Endothelial cell of umbilical vein (primary cell): Measurements from ENCODE around the gene SLC24A1. TPM values are rescaled to one million over a fixed set of nuclear protein-coding genes. Genes with fewer than 3 reads are reported as not detected.

Experiments
- BruUV-seq: library from RNA; stranded (reverse); fragments of 400-500 nt; replicated peaks from 2 replicates; lab custom pipeline; 2021; lab: Mats Ljungman, UMichigan
- CTCF ChIA-PET: fragments of 300-600, 350-600 bp; sonication (Branson Sonifier 250); formaldehyde crosslinking; loops from one replicate; lab custom pipeline; 2021; ENCODE audit warnings: antibody characterized with exemption, inconsistent platforms; lab: Charles Lee
- POLR2A ChIA-PET: fragments of 300-600, 350-600 bp; sonication (Branson Sonifier 250); formaldehyde crosslinking; loops from one replicate; lab custom pipeline; 2021; ENCODE audit warnings: antibody characterized with exemption, inconsistent platforms; lab: Charles Lee
- DNase-seq: peaks from one replicate; pipeline ENCODE4 v3.0.0-alpha.2; 2011; ENCODE audit warnings: low read depth, low spot score
- FAIRE-seq: peaks from 2 replicates; lab custom pipeline; 2011; peaks lifted over from hg19 to GRCh38; lab: Jason Lieb, UNC
- H2AFZ ChIP-seq: 2 replicates; pipeline ENCODE4 v1.6.0; 2012; ENCODE audit warnings: low read depth, low read length, control low read depth, inconsistent platforms
- H3K27ac ChIP-seq: 2 replicates; pipeline ENCODE4 v1.5.1; 2011; ENCODE audit warnings: low read depth, mild to moderate bottlenecking, control low read depth, low read length, moderate library complexity; ENCODE audit not compliant: insufficient read depth
- H3K27me3 ChIP-seq, 2 experiments: 2 replicates each; pipeline versions ENCODE4 v1.6.0 to v1.6.1; 2011; ENCODE audit warnings: low read length in 2 of 2, mixed read lengths in 1 of 2; ENCODE audit not compliant: control insufficient read depth in 2 of 2, insufficient read depth in 2 of 2
- H3K36me3 ChIP-seq, 2 experiments: 2 replicates in 1 of 2; 3 replicates in 1 of 2; pipeline ENCODE4 v1.5.1; 2011; ENCODE audit warnings: low read length in 2 of 2, mild to moderate bottlenecking in 1 of 2, moderate library complexity in 1 of 2; ENCODE audit not compliant: control insufficient read depth in 2 of 2, insufficient read depth in 2 of 2; ENCODE audit errors: extremely low read depth in 1 of 2
- H3K4me1 ChIP-seq: 3 replicates; pipeline ENCODE4 v1.5.1; 2011; ENCODE audit warnings: mild to moderate bottlenecking, low read length; ENCODE audit not compliant: control insufficient read depth, insufficient read depth; ENCODE audit errors: extremely low read depth
- H3K4me2 ChIP-seq: 2 replicates; pipeline ENCODE4 v1.6.1; 2011; ENCODE audit warnings: low read length, control low read depth, mixed read lengths; ENCODE audit not compliant: insufficient read depth
- H3K4me3 ChIP-seq, 3 experiments: fragments of 200-600 bp in 1 of 3; sonication (generic), shearing (Covaris generic) in 1 of 3; replicated peaks in 1 of 3; 2 replicates each; pipeline ENCODE4 v1.5.1; 2011 to 2016; ENCODE audit warnings: control low read depth in 3 of 3, low read length in 3 of 3, mild to moderate bottlenecking in 2 of 3, inconsistent platforms in 1 of 3, low read depth in 1 of 3, moderate library complexity in 1 of 3; ENCODE audit not compliant: insufficient read depth in 1 of 3
- H3K79me2 ChIP-seq: 2 replicates; pipeline ENCODE4 v1.6.0; 2012; ENCODE audit warnings: low read length, inconsistent platforms; ENCODE audit not compliant: control insufficient read depth, insufficient read depth
- H3K9ac ChIP-seq: replicated peaks from 2 replicates; pipeline ENCODE3; 2011; ENCODE audit warnings: low read length, control low read depth; ENCODE audit not compliant: insufficient read depth; ENCODE audit errors: extremely low read depth
- H3K9me1 ChIP-seq: replicated peaks from 3 replicates; pipeline ENCODE4 v1.6.0; 2011; ENCODE audit warnings: mild to moderate bottlenecking, low read length; ENCODE audit not compliant: control insufficient read depth, insufficient read depth; ENCODE audit errors: extremely low read depth
- H3K9me3 ChIP-seq: replicated peaks from 2 replicates; pipeline ENCODE4 v1.5.1; 2012; ENCODE audit warnings: low read length, inconsistent platforms; ENCODE audit not compliant: control insufficient read depth, insufficient read depth
- H4K20me1 ChIP-seq: replicated peaks from 2 replicates; pipeline ENCODE3; 2011; ENCODE audit warnings: mild to moderate bottlenecking, low read length; ENCODE audit not compliant: control insufficient read depth, insufficient read depth; ENCODE audit errors: extremely low read depth
- CTCF ChIP-seq, 2 donors: IDR thresholded peaks; 1 replicate in 1 of 2; 2 replicates in 1 of 2; pipeline ENCODE4 v1.5.1; 2011; ENCODE audit warnings: low read length in 2 of 2, mild to moderate bottlenecking in 2 of 2, moderate library complexity in 2 of 2, control low read depth in 1 of 2, inconsistent platforms in 1 of 2, low read depth in 1 of 2; ENCODE audit not compliant: insufficient read depth in 1 of 2; ENCODE audit errors: extremely low read depth in 1 of 2
- EZH2 ChIP-seq: IDR thresholded peaks from 2 replicates; pipeline ENCODE4 v1.6.1; 2012; ENCODE audit warnings: borderline replicate concordance, low read depth, mild to moderate bottlenecking, moderate library complexity, low read length, inconsistent platforms; ENCODE audit not compliant: severe bottlenecking
- FOS ChIP-seq: IDR thresholded peaks from 2 replicates; pipeline ENCODE4 v1.6.1; 2011; ENCODE audit warnings: mild to moderate bottlenecking, low read length, moderate library complexity, borderline replicate concordance; ENCODE audit not compliant: insufficient read depth
- GATA2 ChIP-seq: IDR thresholded peaks from 2 replicates; pipeline ENCODE4 v1.7.0; 2011; ENCODE audit warnings: low read depth, mild to moderate bottlenecking, moderate library complexity, mixed read lengths, low read length; ENCODE audit not compliant: insufficient read length, insufficient read depth
- MAX ChIP-seq: IDR thresholded peaks from 2 replicates; pipeline ENCODE4 v1.6.1; 2011; ENCODE audit not compliant: insufficient read depth, insufficient read length
- MYC ChIP-seq: IDR thresholded peaks from one replicate; pipeline ENCODE4 v1.6.1; 2011; ENCODE audit warnings: mild to moderate bottlenecking, low read depth, low read length
- POLR2A ChIP-seq: IDR thresholded peaks from 2 replicates; pipeline ENCODE4 v1.6.1; 2012; ENCODE audit warnings: low read depth, mild to moderate bottlenecking, control low read depth, low read length
- POLR2AphosphoS5 ChIP-seq: IDR thresholded peaks from 2 replicates; pipeline ENCODE4 v1.6.1; 2012; ENCODE audit warnings: low read depth, mild to moderate bottlenecking, control low read depth, low read length, moderate library complexity; ENCODE audit not compliant: insufficient read depth
- dilution Hi-C: fragments of 300-500 bp; cut with MboI; formaldehyde crosslinking; loops from one replicate; pipeline ENCODE4 v1.15.0; 2019; ENCODE audit warnings: low sequenced_read_pairs; ENCODE audit not compliant: extremely low pct_ligation_motif_present
- intact Hi-C: fragments of 100-400 bp; cut with micrococcal nuclease; formaldehyde crosslinking; loops from one replicate; pipeline ENCODE4 v1.10.0; 2022
- polyA plus RNA-seq, 4 experiments: library from polyadenylated mRNA; depleted of rRNA in 3 of 4; stranded (reverse) in 3 of 4; unstranded in 1 of 4; fragments of >200 nt; gene quantifications; 2 replicates each; pipeline versions ENCODE4 v1.2.1 to v1.2.3, GENCODE V29; 2011 to 2012; ENCODE audit warnings: missing spikeins in 1 of 4
- total RNA-seq: library from RNA; stranded (reverse); gene quantifications from 2 replicates; pipeline ENCODE4 v1.2.3, GENCODE V29; 2021

Gene SLC24A1
- total and polyA plus RNA-seq, 2 donors (not counting 3 experiments of a cell fraction or from before 2014, with no cell fraction given), result 3.6 to 7.3 TPM

- no TSS peak for BruUV-seq
- Histone ChIP-seq H2AFZ (no peak overlapping the region), H3K4me1 (no peaks in the 10 kb centered on the region), H3K27me3 (no peaks in the 10 kb centered on the region), H3K27ac (no peak overlapping the region), H4K20me1 (no peaks in the 10 kb centered on the region), H3K9ac (no peak overlapping the region), H3K79me2 (no peaks in the 10 kb centered on the region), H3K36me3 (no peaks in the 10 kb centered on the region), H3K9me1 (no peaks in the 10 kb centered on the region), H3K9me3 (no peaks in the 10 kb centered on the region), H3K4me3 (no peak overlapping the region), H3K4me2 (no peak overlapping the region)
- no peak for TF ChIP-seq MAX
- no peak for TF ChIP-seq MYC
- no peak for TF ChIP-seq EZH2
- no peak for TF ChIP-seq POLR2AphosphoS5
- no peak for TF ChIP-seq FOS
- TF ChIP-seq POLR2A, result no peak
- TF ChIP-seq GATA2, result no peak
- no peak for TF ChIP-seq CTCF (IDR thresholded peaks at IDR 0.05; ENCODE audit: extremely low read depth in 1 of 2, insufficient read depth in 1 of 2, low read depth in 1 of 2, low read length in 2 of 2)
- no peak for DNase-seq
- dilution Hi-C loops (no loop called here), intact Hi-C loops (no loop called here)
- FAIRE-seq, result no peak
- POLR2A ChIA-PET, result no interaction called here
- CTCF ChIA-PET, result no interaction called here
Observed at GRCh38 chr15:65618560-65619109, 3.1 kb upstream of the SLC24A1 start.
